Measurements from ENCODE around the gene ARFGEF2.

- TF ChIP-seq CTCF (IDR thresholded peaks at IDR 0.05) (no peak), EP300 (IDR thresholded peaks at IDR 0.05) (no peak)
These were observed 4.8 kb downstream of the ARFGEF2 start for GRCh38 chr20:48926267-48926666.

All from ovary (tissue), 3 donors.